IMR-90 (cell line): ENCODE results near the gene ALDH5A1. TPM values are rescaled to one million over a fixed set of nuclear protein-coding genes. Genes with fewer than 3 reads are reported as not detected.

Source experiments
- ATAC-seq: fragments of 200-7000 bp; cut with Tn5 transposase; 2 replicates; pipeline ENCODE4 v1.9.1; 2020; ENCODE audit warnings: low read depth, mild to moderate bottlenecking, moderate library complexity
- BruUV-seq: library from RNA; stranded (reverse); fragments of 400-500 nt; replicated peaks from 2 replicates; lab custom pipeline; 2021; lab: Mats Ljungman, UMichigan
- CTCF ChIA-PET: fragments of 300-600 bp; formaldehyde crosslinking; extraction: SDS; loops from one replicate; lab custom pipeline; 2021; ENCODE audit warnings: antibody characterized with exemption; lab: Yijun Ruan, JAX
- POLR2A ChIA-PET: fragments of 300-600 bp; sonication (Branson Sonifier 250); formaldehyde crosslinking; loops from one replicate; lab custom pipeline; 2022; ENCODE audit warnings: antibody characterized with exemption; ENCODE audit not compliant: unreplicated experiment; lab: Charles Lee
- DNase-seq: peaks from one replicate; pipeline ENCODE4 v3.0.0; 2013
- H2AFZ ChIP-seq: replicated peaks from 2 replicates; pipeline ENCODE3; 2013; ENCODE audit warnings: low read length, mild to moderate bottlenecking; ENCODE audit not compliant: poor library complexity
- H2AK5ac ChIP-seq: 2 replicates; pipeline ENCODE4 v1.6.1; 2013; ENCODE audit warnings: low read depth, low read length, inconsistent platforms
- H2AK9ac ChIP-seq: replicated peaks from 2 replicates; pipeline ENCODE3; 2013; ENCODE audit warnings: mild to moderate bottlenecking, low read depth, low read length, moderate library complexity; ENCODE audit not compliant: poor library complexity
- H2BK120ac ChIP-seq: 2 replicates; pipeline ENCODE4 v1.6.1; 2013; ENCODE audit warnings: low read depth, low read length, inconsistent platforms
- H2BK15ac ChIP-seq: 3 replicates; pipeline ENCODE4 v1.6.1; 2013; ENCODE audit warnings: low read depth, low read length, inconsistent platforms
- H2BK20ac ChIP-seq: 2 replicates; pipeline ENCODE4 v1.6.1; 2013; ENCODE audit warnings: low read depth, mild to moderate bottlenecking, inconsistent platforms, low read length, moderate library complexity
- H2BK5ac ChIP-seq: 2 replicates; pipeline ENCODE4 v1.6.1; 2013; ENCODE audit warnings: mild to moderate bottlenecking, low read depth, low read length, inconsistent platforms; ENCODE audit not compliant: poor library complexity, severe bottlenecking
- H3K14ac ChIP-seq: replicated peaks from 2 replicates; pipeline ENCODE4 v1.6.1; 2013; ENCODE audit warnings: low read depth, low read length, inconsistent platforms
- H3K18ac ChIP-seq: 2 replicates; pipeline ENCODE4 v1.6.1; 2013; ENCODE audit warnings: low read depth, low read length, control low read depth
- H3K23ac ChIP-seq: 2 replicates; pipeline ENCODE4 v1.6.1; 2013; ENCODE audit warnings: low read depth, low read length, inconsistent platforms
- H3K27ac ChIP-seq: 2 replicates; pipeline ENCODE4 v1.5.1; 2013; ENCODE audit warnings: mild to moderate bottlenecking, control low read depth, low read length; ENCODE audit not compliant: insufficient read depth
- H3K27me3 ChIP-seq: 2 replicates; pipeline ENCODE4 v1.6.1; 2013; ENCODE audit warnings: low read length; ENCODE audit not compliant: control insufficient read depth, insufficient read depth
- H3K36me3 ChIP-seq: 2 replicates; pipeline ENCODE4 v1.6.1; 2013; ENCODE audit warnings: low read length, mixed read lengths; ENCODE audit not compliant: control insufficient read depth, insufficient read depth
- H3K4ac ChIP-seq: 2 replicates; pipeline ENCODE4 v1.6.1; 2013; ENCODE audit warnings: low read depth, low read length, inconsistent platforms
- H3K4me1 ChIP-seq: 2 replicates; pipeline ENCODE4 v1.6.1; 2013; ENCODE audit warnings: low read length, mixed read lengths; ENCODE audit not compliant: control insufficient read depth, insufficient read depth
- H3K4me2 ChIP-seq: 2 replicates; pipeline ENCODE4 v1.6.1; 2013; ENCODE audit warnings: low read depth, mild to moderate bottlenecking, control low read depth, low read length, moderate library complexity
- H3K4me3 ChIP-seq: 2 replicates; pipeline ENCODE4 v1.5.1; 2013; ENCODE audit warnings: low read depth, mild to moderate bottlenecking, control low read depth, low read length, moderate library complexity; ENCODE audit not compliant: insufficient read depth
- H3K56ac ChIP-seq: 2 replicates; pipeline ENCODE4 v1.6.1; 2013; ENCODE audit warnings: low read length, inconsistent platforms; ENCODE audit not compliant: insufficient read depth; ENCODE audit errors: extremely low read depth
- H3K79me1 ChIP-seq, 2 experiments: 2 replicates each; pipeline ENCODE4 v1.6.1; 2013; ENCODE audit warnings: low read length in 2 of 2, inconsistent platforms in 1 of 2, low read depth in 1 of 2
- H3K9ac ChIP-seq: 2 replicates; pipeline ENCODE4 v1.6.1; 2013; ENCODE audit warnings: low read depth, low read length, control low read depth
- H3K9me1 ChIP-seq: 2 replicates; pipeline ENCODE4 v1.6.1; 2013; ENCODE audit warnings: low read length, inconsistent platforms; ENCODE audit not compliant: insufficient read depth
- H3K9me3 ChIP-seq: 2 replicates; pipeline ENCODE4 v1.6.1; 2013; ENCODE audit warnings: low read length; ENCODE audit not compliant: control insufficient read depth, insufficient read depth
- H4K20me1 ChIP-seq: 2 replicates; pipeline ENCODE4 v1.6.1; 2013; ENCODE audit warnings: low read length, inconsistent platforms; ENCODE audit not compliant: insufficient read depth
- H4K5ac ChIP-seq: 2 replicates; pipeline ENCODE4 v1.6.1; 2013; ENCODE audit warnings: mild to moderate bottlenecking, low read depth, low read length, control low read depth
- H4K8ac ChIP-seq, 2 experiments: 2 replicates each; pipeline ENCODE4 v1.6.1; 2013; ENCODE audit warnings: low read depth in 2 of 2, low read length in 2 of 2, control low read depth in 1 of 2, inconsistent platforms in 1 of 2
- H4K91ac ChIP-seq: 2 replicates; pipeline ENCODE4 v1.6.1; 2013; ENCODE audit warnings: low read depth, low read length, inconsistent platforms; ENCODE audit not compliant: insufficient read depth
- BHLHE40 ChIP-seq: fragments of 150-350 bp; IDR thresholded peaks from 2 replicates; pipeline ENCODE4 v1.6.1; 2016; ENCODE audit warnings: mild to moderate bottlenecking, low read depth, low read length
- CEBPB ChIP-seq: IDR thresholded peaks from 2 replicates; pipeline ENCODE4 v1.6.1; 2012; ENCODE audit warnings: low read depth, low read length, improper control_type of control experiment
- MAZ ChIP-seq: IDR thresholded peaks from 2 replicates; pipeline ENCODE4 v1.6.1; 2012; ENCODE audit warnings: low read depth, mild to moderate bottlenecking, low read length, improper control_type of control experiment, moderate library complexity, borderline replicate concordance
- POLR2A ChIP-seq: IDR thresholded peaks from 2 replicates; pipeline ENCODE4 v1.6.1; 2012; ENCODE audit warnings: mild to moderate bottlenecking, low read depth, low read length
- RCOR1 ChIP-seq: IDR thresholded peaks from 2 replicates; pipeline ENCODE4 v1.6.1; 2012; ENCODE audit warnings: mild to moderate bottlenecking, low read length, improper control_type of control experiment; ENCODE audit not compliant: insufficient replicate concordance
- RFX5 ChIP-seq: IDR thresholded peaks from 2 replicates; pipeline ENCODE4 v1.8.0; 2012; ENCODE audit warnings: low read depth, mild to moderate bottlenecking, low read length, moderate library complexity
- WGBS, 2 experiments: methylation state at CpG; one replicate each; pipeline versions ENCODE4 v1.1.5 to v1.1.7; 2013; ENCODE audit warnings: missing lambda C conversion rate in 2 of 2; ENCODE audit not compliant: insufficient read length in 1 of 2; ENCODE audit errors: extremely low coverage in 2 of 2; 5-methylcytosine and 5-hydroxymethylcytosine counted together
- dilution Hi-C: fragments of 300-500 bp; cut with HindIII; formaldehyde crosslinking; loops from one replicate; pipeline ENCODE4 v1.14.3; 2018; ENCODE audit warnings: low sequenced_read_pairs; ENCODE audit not compliant: unreplicated experiment
- in situ Hi-C: fragments of 300-500 bp; cut with MboI; formaldehyde crosslinking; loops from 3 replicates; pipeline ENCODE4 v1.14.3; 2019; ENCODE audit warnings: low sequenced_read_pairs, inconsistent platforms, mixed read lengths
- intact Hi-C: fragments of 100-400 bp; cut with micrococcal nuclease; formaldehyde crosslinking; loops from 2 replicates; pipeline ENCODE4 v1.10.0; 2022
- polyA plus RNA-seq, 3 experiments: library from polyadenylated mRNA; depleted of rRNA; stranded (reverse); fragments of >200 nt; gene quantifications; 2 replicates each; pipeline ENCODE4 v1.2.3, GENCODE V29; 2012; ENCODE audit warnings: low replicate concordance in 1 of 3
- total RNA-seq: library from RNA; depleted of rRNA; stranded (reverse); fragments of >200 nt; gene quantifications from 2 replicates; pipeline ENCODE4 v1.2.3, GENCODE V29; 2012
- TF ChIP-seq, protein P1 (sequence below): conservative IDR thresholded peaks from 2 replicates; pipeline ENCODE4 v1.5.1; 2012; ENCODE audit warnings: mild to moderate bottlenecking, low read depth, low read length, improper control_type of control experiment
- TF ChIP-seq, protein P2 (sequence below): fragments of 150-350 bp; IDR thresholded peaks from 2 replicates; pipeline ENCODE4 v1.6.1; 2017; ENCODE audit warnings: mild to moderate bottlenecking, antibody characterized with exemption, low read length, low read depth

The ALDH5A1 gene
- total and polyA plus RNA-seq, 2 of the 4 experiments (the other 2 are of a cell fraction) = 0.36 to 0.48 TPM

DNA sequence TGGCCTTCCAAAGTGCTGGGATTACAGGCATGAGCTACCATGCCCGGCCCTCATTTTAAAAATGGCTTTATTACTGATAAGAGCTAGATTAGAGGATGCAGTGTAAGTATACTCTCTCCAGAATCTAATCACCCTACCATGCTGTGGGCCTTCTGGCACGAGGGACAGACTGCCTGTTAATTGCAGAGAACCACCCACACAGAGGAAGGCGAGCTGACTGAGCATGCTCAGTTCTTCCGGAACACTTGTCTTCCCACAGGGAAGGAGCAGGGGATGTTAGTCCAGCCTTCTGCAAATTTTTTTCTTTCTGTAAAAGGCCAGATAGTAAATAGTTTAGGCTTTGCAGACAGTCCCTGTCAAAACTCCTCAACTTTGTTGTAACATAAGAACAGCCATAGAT is 48.9 kb downstream of the ALDH5A1 start:
- Histone ChIP-seq H3K56ac (no peak overlapping the region), H4K5ac (no peak overlapping the region), H3K4ac (no peak overlapping the region), H2AK5ac (no peak overlapping the region), H3K14ac (no peak overlapping the region), H2AFZ (no peak overlapping the region), H3K9ac (no peak overlapping the region), H4K8ac (no peak overlapping the region), H2AK9ac (no peak overlapping the region), H3K18ac (no peak overlapping the region), H4K20me1 (no peaks in the 10 kb centered on the region), H3K27ac (no peak overlapping the region), H2BK120ac (no peak overlapping the region), H3K4me1 (no peaks in the 10 kb centered on the region), H3K9me1 (no peaks in the 10 kb centered on the region), H4K91ac (no peak overlapping the region), H2BK20ac (no peak overlapping the region), H3K4me2 (no peak overlapping the region), H3K79me1 (no peaks in the 10 kb centered on the region), H3K4me3 (no peak overlapping the region), H3K9me3 (no peaks in the 10 kb centered on the region), H3K27me3 (peaks cover 7% of the 10 kb centered on the region), H2BK15ac (no peak overlapping the region), H2BK5ac (no peak overlapping the region), H3K36me3 (no peaks in the 10 kb centered on the region), H3K23ac (no peak overlapping the region)
- no TSS peak for BruUV-seq
- CTCF ChIA-PET = no interaction called here
- POLR2A ChIA-PET = no interaction called here
- in situ Hi-C loops (no loop called here), intact Hi-C loops (no loop called here), dilution Hi-C loops (no loop called here)
- no peak for ATAC-seq
- DNase-seq = no peak
- WGBS, 2 experiments = no CpG with 5 or more reads among the region's 4 CpGs
- TF ChIP-seq, protein P1, sequence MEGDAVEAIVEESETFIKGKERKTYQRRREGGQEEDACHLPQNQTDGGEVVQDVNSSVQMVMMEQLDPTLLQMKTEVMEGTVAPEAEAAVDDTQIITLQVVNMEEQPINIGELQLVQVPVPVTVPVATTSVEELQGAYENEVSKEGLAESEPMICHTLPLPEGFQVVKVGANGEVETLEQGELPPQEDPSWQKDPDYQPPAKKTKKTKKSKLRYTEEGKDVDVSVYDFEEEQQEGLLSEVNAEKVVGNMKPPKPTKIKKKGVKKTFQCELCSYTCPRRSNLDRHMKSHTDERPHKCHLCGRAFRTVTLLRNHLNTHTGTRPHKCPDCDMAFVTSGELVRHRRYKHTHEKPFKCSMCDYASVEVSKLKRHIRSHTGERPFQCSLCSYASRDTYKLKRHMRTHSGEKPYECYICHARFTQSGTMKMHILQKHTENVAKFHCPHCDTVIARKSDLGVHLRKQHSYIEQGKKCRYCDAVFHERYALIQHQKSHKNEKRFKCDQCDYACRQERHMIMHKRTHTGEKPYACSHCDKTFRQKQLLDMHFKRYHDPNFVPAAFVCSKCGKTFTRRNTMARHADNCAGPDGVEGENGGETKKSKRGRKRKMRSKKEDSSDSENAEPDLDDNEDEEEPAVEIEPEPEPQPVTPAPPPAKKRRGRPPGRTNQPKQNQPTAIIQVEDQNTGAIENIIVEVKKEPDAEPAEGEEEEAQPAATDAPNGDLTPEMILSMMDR = no peak
- no peak for TF ChIP-seq MAZ
- TF ChIP-seq CEBPB = no peak
- TF ChIP-seq RCOR1 = no peak
- TF ChIP-seq, protein P2, sequence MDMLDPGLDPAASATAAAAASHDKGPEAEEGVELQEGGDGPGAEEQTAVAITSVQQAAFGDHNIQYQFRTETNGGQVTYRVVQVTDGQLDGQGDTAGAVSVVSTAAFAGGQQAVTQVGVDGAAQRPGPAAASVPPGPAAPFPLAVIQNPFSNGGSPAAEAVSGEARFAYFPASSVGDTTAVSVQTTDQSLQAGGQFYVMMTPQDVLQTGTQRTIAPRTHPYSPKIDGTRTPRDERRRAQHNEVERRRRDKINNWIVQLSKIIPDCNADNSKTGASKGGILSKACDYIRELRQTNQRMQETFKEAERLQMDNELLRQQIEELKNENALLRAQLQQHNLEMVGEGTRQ = no peak
- no peak for TF ChIP-seq BHLHE40
- no peak for TF ChIP-seq POLR2A
- TF ChIP-seq RFX5 = no peak
